ENCODE results near the gene ZHX3. TPM values are rescaled to one million over a fixed set of nuclear protein-coding genes. Genes with fewer than 3 reads are reported as not detected.

ZHX3 gene
- polyA plus RNA-seq, 1 experiment = 24.1 TPM

DNA sequence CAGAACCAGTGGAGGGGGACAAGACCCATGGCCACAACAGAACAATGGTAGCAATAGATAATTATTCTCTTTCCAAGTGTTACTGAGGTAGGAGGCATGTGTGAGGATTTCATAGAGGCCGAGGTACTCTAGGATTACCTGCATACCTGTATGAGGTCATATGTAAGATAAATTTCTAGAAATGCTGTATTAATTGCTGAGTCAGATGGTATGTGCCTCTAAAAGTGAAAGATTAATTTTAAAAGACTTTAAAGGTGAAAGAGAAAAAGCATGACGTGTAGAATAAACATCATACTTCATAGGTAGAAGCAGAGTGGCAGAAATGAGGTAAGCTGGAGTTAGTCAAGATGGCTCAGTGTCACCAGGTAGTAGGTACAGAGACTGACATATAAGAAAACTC is 51.6 kb downstream of the ZHX3 start:
- Histone ChIP-seq H3K4me3 (ENCODE audit: low read depth, low read length) (no peak overlapping the region), H3K27me3 (ENCODE audit: control insufficient read depth, insufficient read depth, low read length) (no peaks in the 10 kb centered on the region), H3K9me3 (ENCODE audit: control insufficient read depth, insufficient read depth, low read length) (no peaks in the 10 kb centered on the region), H3K27ac (ENCODE audit: low read depth, low read length) (no peak overlapping the region)
- CTCF ChIA-PET = interaction anchor here (0.7 kb wide), 1 partner anchor 33 kb away, joined by 11 read pairs; no protein-coding TSS in a partner anchor
- POLR2A ChIA-PET = no interaction called here
- TF ChIP-seq CTCF (IDR thresholded peaks at IDR 0.05; ENCODE audit: low read depth, low read length) = no peak
- DNase-seq (ENCODE audit: low read depth, low spot score) = no peak

DNA sequence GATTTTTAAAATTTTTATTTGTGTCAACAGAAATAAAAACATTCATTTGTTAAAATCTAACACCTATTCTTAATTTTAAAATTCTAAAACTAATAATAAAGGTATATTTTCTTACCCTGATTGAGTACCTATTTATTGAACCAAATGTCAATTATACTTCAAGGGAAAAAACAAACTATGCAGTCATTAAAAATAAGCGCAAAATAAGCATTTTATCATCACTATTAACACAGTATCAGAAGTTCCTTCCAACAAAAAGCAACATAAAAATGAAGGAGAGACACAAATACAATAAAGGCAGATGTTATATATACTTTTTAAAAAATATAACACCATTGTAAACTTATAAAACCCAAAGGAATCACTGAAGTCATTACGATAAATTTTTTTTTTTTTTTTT is 52.7 kb downstream of the ZHX3 start:
- H3K4me3 ChIP-seq (ENCODE audit: low read depth, low read length) = no peak overlapping the region
- TF ChIP-seq CTCF (IDR thresholded peaks at IDR 0.05; ENCODE audit: low read depth, low read length) = no peak
- no peak overlapping the region for H3K27ac ChIP-seq (ENCODE audit: low read depth, low read length)
- POLR2A ChIA-PET = interaction anchor here (0.6 kb wide), 1 partner anchor 13 kb away, joined by 5 read pairs; no protein-coding TSS in a partner anchor
- H3K27me3 ChIP-seq (ENCODE audit: control insufficient read depth, insufficient read depth, low read length) = no peaks in the 10 kb centered on the region
- CTCF ChIA-PET = no interaction called here
- no peak for DNase-seq (ENCODE audit: low read depth, low spot score)
- H3K9me3 ChIP-seq (ENCODE audit: control insufficient read depth, insufficient read depth, low read length) = no peaks in the 10 kb centered on the region

DNA sequence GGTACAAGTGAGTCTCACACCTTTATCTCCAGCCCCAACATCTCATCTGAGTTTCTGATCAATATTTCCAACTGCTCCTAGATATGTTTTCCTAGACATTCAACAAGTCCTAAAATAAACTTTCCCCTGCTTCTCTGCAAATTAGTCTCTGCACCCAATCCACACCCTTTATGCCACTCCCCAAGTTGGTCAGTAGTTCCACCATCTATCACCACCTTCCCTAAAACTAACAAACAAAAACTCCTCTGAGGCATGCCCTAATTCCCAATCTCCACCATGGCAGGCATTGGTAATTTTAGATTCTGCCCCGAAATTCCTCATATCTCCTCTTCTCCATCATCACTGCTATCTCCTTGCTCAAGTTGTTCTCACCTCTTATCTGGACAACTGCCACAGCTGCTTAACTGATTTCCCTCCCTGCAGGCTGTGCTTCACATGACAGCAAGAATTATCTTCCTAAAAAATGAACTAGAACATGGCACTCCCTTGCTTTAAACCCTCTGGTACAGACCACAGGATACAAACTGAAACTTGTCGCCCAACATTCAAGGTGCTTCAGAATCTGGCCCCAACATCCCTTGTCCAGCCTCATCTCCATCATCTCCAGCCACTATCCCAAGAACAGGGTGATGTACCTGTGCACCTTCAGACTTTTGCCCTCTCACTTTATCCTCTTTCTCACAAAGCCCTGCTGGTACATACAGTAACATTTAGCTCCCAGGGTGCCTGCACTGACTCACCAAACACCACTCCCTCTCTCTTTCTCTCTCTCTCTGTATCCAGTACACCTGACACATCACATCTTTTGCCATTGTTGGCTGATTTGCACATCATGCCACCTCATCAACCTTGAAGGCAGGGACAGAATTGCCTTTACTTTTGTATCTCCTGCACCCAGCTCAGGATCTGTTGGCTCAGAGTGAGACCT is 55.5 kb downstream of the ZHX3 start:
- POLR2A ChIA-PET = no interaction called here

DNA sequence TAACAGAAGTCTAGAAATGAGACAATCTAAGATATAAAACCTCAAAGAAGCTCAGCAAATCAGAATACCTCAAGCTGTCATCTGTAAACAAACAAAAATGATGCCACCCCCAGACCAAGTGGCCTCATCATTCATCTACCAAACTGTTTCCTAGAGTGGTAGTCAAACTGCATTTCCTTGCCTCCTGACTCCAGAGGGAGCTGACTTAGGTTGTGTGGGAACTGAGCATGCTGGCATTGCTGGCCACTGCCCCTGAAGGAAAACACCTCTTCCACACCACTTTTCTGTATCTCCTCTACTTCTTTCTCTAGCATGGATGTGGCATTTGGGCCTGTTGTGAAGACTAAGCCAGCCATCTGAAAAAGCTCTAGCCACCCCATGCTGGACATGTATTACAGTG is 56.3 kb downstream of the ZHX3 start:
- no peak overlapping the region for H3K27ac ChIP-seq (ENCODE audit: low read depth, low read length)
- no peak overlapping the region for H3K4me3 ChIP-seq (ENCODE audit: low read depth, low read length)
- TF ChIP-seq CTCF (IDR thresholded peaks at IDR 0.05; ENCODE audit: low read depth, low read length) = no peak
- CTCF ChIA-PET = interaction anchor here (0.6 to 1.3 kb wide), 3 partner anchors 19 to 149 kb away, joined by 3 to 5 read pairs (median 3); partner anchors contain the start of gene LPIN3
- no peak for DNase-seq (ENCODE audit: low read depth, low spot score)
- H3K9me3 ChIP-seq (ENCODE audit: control insufficient read depth, insufficient read depth, low read length) = no peaks in the 10 kb centered on the region
- POLR2A ChIA-PET = no interaction called here
- no peaks in the 10 kb centered on the region for H3K27me3 ChIP-seq (ENCODE audit: control insufficient read depth, insufficient read depth, low read length)

More for the DNA sequence above, 55.5 kb downstream of the ZHX3 start:
- Histone ChIP-seq H3K27ac (ENCODE audit: low read depth, low read length) (no peak overlapping the region), H3K27me3 (ENCODE audit: control insufficient read depth, insufficient read depth, low read length) (no peaks in the 10 kb centered on the region), H3K4me3 (ENCODE audit: low read depth, low read length) (no peak overlapping the region), H3K9me3 (ENCODE audit: control insufficient read depth, insufficient read depth, low read length) (no peaks in the 10 kb centered on the region)
- no peak for DNase-seq (ENCODE audit: low read depth, low spot score)
- no peak for TF ChIP-seq CTCF (IDR thresholded peaks at IDR 0.05; ENCODE audit: low read depth, low read length)
- CTCF ChIA-PET = interaction anchor here (0.6 to 1.3 kb wide), 4 partner anchors 18 to 149 kb away, joined by 3 to 5 read pairs (median 3); partner anchors contain the start of gene LPIN3

DNA sequence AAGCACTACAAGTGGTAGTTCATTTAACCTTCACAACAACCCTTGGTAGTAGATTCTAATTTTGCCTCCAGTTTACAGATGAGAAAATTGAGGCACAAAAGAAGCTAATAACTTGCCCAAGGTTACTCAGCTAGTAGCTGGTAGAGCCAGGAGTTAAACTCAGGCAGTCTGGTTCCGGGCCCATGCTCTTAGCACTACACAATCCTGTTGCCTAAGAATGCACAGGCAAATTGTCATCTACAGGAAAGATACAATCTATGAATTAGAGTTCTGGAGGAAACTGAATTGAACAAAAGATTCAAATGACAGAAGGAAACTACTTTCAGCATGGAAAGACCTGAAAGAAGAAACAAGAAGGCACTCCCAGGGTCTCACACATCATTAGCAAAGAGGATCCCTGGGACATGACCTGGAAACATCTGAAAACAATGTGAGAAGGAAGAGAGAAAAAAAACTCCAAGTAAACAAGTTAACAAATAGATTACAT is 56.8 kb downstream of the ZHX3 start:
- DNase-seq (ENCODE audit: low read depth, low spot score) = no peak
- no peaks in the 10 kb centered on the region for H3K27me3 ChIP-seq (ENCODE audit: control insufficient read depth, insufficient read depth, low read length)
- ChIA-PET CTCF (interaction anchor here (1.3 kb wide), 1 partner anchor 80 kb away, joined by 5 read pairs; the partner anchor contains the start of gene LPIN3), POLR2A (no interaction called here)
- no peak for TF ChIP-seq CTCF (IDR thresholded peaks at IDR 0.05; ENCODE audit: low read depth, low read length)
- no peaks in the 10 kb centered on the region for H3K9me3 ChIP-seq (ENCODE audit: control insufficient read depth, insufficient read depth, low read length)
- H3K4me3 ChIP-seq (ENCODE audit: low read depth, low read length) = no peak overlapping the region
- H3K27ac ChIP-seq (ENCODE audit: low read depth, low read length) = no peak overlapping the region

All from AG04450 (cell line).